T-helper 17 cell (primary cell): Measurements from ENCODE around the gene NDNF. TPM values are rescaled to one million over a fixed set of nuclear protein-coding genes. Genes with fewer than 3 reads are reported as not detected.

Experiments
- ATAC-seq: fragments of 150-1000 bp; cut with Tn5 transposase; 2 replicates; pipeline ENCODE4 v1.10.0; 2021; ENCODE audit warnings: mild to moderate bottlenecking, moderate library complexity
- DNase-seq, 3 donors: peaks; one replicate each; pipeline versions ENCODE4 v3.0.0 to v3.0.0-alpha.2; 2020 to 2021
- H3K9me3 ChIP-seq: one replicate; pipeline ENCODE4 v1.7.0; 2013; ENCODE audit warnings: low read length, mild to moderate bottlenecking; ENCODE audit not compliant: control insufficient read depth, poor library complexity, severe bottlenecking
- H3K27ac Mint-ChIP-seq: one replicate; pipeline ENCODE4 v1.8.0; 2022; ENCODE audit warnings: mild to moderate bottlenecking, moderate library complexity, mixed read lengths
- H3K27me3 Mint-ChIP-seq: one replicate; pipeline ENCODE4 v1.8.0; 2022; ENCODE audit warnings: mixed read lengths
- H3K36me3 Mint-ChIP-seq: one replicate; pipeline ENCODE4 v1.8.0; 2022; ENCODE audit warnings: low read depth, mixed read lengths
- H3K4me1 Mint-ChIP-seq: one replicate; pipeline ENCODE4 v1.8.0; 2022; ENCODE audit warnings: mild to moderate bottlenecking, mixed read lengths
- H3K4me3 Mint-ChIP-seq: one replicate; pipeline ENCODE4 v1.8.0; 2022; ENCODE audit warnings: mild to moderate bottlenecking, moderate library complexity, mixed read lengths
- total RNA-seq, 4 donors: library from RNA in 2 of 4; stranded (reverse) in 2 of 4; gene quantifications; one replicate each; pipeline ENCODE4 v1.2.3 and lab custom pipeline; 2022 to 2026

The NDNF gene
- total RNA-seq, 2 donors from 2014 or later, result not detected

- no peak overlapping the region for H3K4me3 Mint-ChIP-seq
- H3K27me3 Mint-ChIP-seq, result no peaks in the 10 kb centered on the region
- no peaks in the 10 kb centered on the region for H3K36me3 Mint-ChIP-seq
- H3K27ac Mint-ChIP-seq, result no peak overlapping the region
- no peak for DNase-seq
- H3K4me1 Mint-ChIP-seq, result no peaks in the 10 kb centered on the region
- ATAC-seq, result no peak
- H3K9me3 ChIP-seq, result no peaks in the 10 kb centered on the region
Measured at GRCh38 chr4:121091941-121092340, 19.6 kb upstream of the NDNF start.

- no peak for ATAC-seq
- H3K4me3 Mint-ChIP-seq, result no peak overlapping the region
- H3K27me3 Mint-ChIP-seq, result peaks cover 11% of the 10 kb centered on the region
- DNase-seq, result no peak
- H3K27ac Mint-ChIP-seq, result no peak overlapping the region
- H3K4me1 Mint-ChIP-seq, result no peaks in the 10 kb centered on the region
- H3K36me3 Mint-ChIP-seq, result no peaks in the 10 kb centered on the region
- no peaks in the 10 kb centered on the region for H3K9me3 ChIP-seq
Measured at GRCh38 chr4:121088867-121089266, 16.5 kb upstream of the NDNF start.

- DNase-seq, result no peak
- H3K27ac Mint-ChIP-seq, result no peak overlapping the region
- ATAC-seq, result no peak
- no peak overlapping the region for H3K4me3 Mint-ChIP-seq
- peaks cover 6% of the 10 kb centered on the region for H3K36me3 Mint-ChIP-seq
- peaks cover 2% of the 10 kb centered on the region for H3K9me3 ChIP-seq
- H3K27me3 Mint-ChIP-seq, result peaks cover 17% of the 10 kb centered on the region
- no peaks in the 10 kb centered on the region for H3K4me1 Mint-ChIP-seq
Measured at GRCh38 chr4:121079376-121079775, 7.0 kb upstream of the NDNF start.

- H3K9me3 ChIP-seq, result peaks cover 2% of the 10 kb centered on the region
- H3K4me1 Mint-ChIP-seq, result peaks cover 7% of the 10 kb centered on the region
- H3K36me3 Mint-ChIP-seq, result peaks cover 6% of the 10 kb centered on the region
- ATAC-seq, result no peak
- H3K4me3 Mint-ChIP-seq, result no peak overlapping the region
- H3K27me3 Mint-ChIP-seq, result peaks cover 35% of the 10 kb centered on the region
- no peak for DNase-seq
- no peak overlapping the region for H3K27ac Mint-ChIP-seq
Measured at GRCh38 chr4:121077496-121077895, 5.2 kb upstream of the NDNF start.

GRCh38 chr4:121076416-121076815, 4.1 kb upstream of the NDNF start:
- ATAC-seq, result no peak

GRCh38 chr4:121073672-121074381, 1.5 kb upstream of the NDNF start:
- no peak overlapping the region for H3K27ac Mint-ChIP-seq
- no peak for ATAC-seq
- peaks cover 5% of the 10 kb centered on the region for H3K36me3 Mint-ChIP-seq
- H3K27me3 Mint-ChIP-seq, result peaks cover 59% of the 10 kb centered on the region
- peak overlapping the region; percentile 53 for H3K4me3 Mint-ChIP-seq
- no peaks in the 10 kb centered on the region for H3K9me3 ChIP-seq
- peaks cover 19% of the 10 kb centered on the region for H3K4me1 Mint-ChIP-seq
- no peak for DNase-seq

More at GRCh38 chr4:121076416-121076815, 4.1 kb upstream of the NDNF start:
- H3K9me3 ChIP-seq, result peaks cover 2% of the 10 kb centered on the region
- peaks cover 40% of the 10 kb centered on the region for H3K27me3 Mint-ChIP-seq
- H3K36me3 Mint-ChIP-seq, result peaks cover 5% of the 10 kb centered on the region
- no peak for DNase-seq
- peaks cover 13% of the 10 kb centered on the region for H3K4me1 Mint-ChIP-seq
- no peak overlapping the region for H3K27ac Mint-ChIP-seq
- H3K4me3 Mint-ChIP-seq, result no peak overlapping the region

- Mint-ChIP-seq H3K27me3 (peaks cover 65% of the 10 kb centered on the region), H3K4me3 (peak overlapping the region; percentile 92), H3K4me1 (peaks cover 19% of the 10 kb centered on the region), H3K27ac (no peak overlapping the region), H3K36me3 (peaks cover 5% of the 10 kb centered on the region)
- DNase-seq (no peak), ATAC-seq (no peak)
- no peaks in the 10 kb centered on the region for H3K9me3 ChIP-seq
Measured at GRCh38 chr4:121073004-121073435, 685 bp upstream of the NDNF start.

- peak overlapping the region; percentile 92 for H3K4me3 Mint-ChIP-seq
- H3K27me3 Mint-ChIP-seq, result peaks cover 65% of the 10 kb centered on the region
- H3K9me3 ChIP-seq, result no peaks in the 10 kb centered on the region
- peaks cover 5% of the 10 kb centered on the region for H3K36me3 Mint-ChIP-seq
- DNase-seq (no peak), ATAC-seq (no peak)
- H3K4me1 Mint-ChIP-seq, result peaks cover 19% of the 10 kb centered on the region
- no peak overlapping the region for H3K27ac Mint-ChIP-seq
Measured at GRCh38 chr4:121071640-121072223, 603 bp downstream of the NDNF start.

- Mint-ChIP-seq H3K27ac (no peak overlapping the region), H3K4me1 (peaks cover 19% of the 10 kb centered on the region), H3K27me3 (peaks cover 65% of the 10 kb centered on the region), H3K36me3 (peaks cover 5% of the 10 kb centered on the region), H3K4me3 (peak overlapping the region; percentile 92)
- H3K9me3 ChIP-seq, result no peaks in the 10 kb centered on the region
- ATAC-seq (peak; percentile 27), DNase-seq (no peak)
Measured at GRCh38 chr4:121070696-121071639, 1.4 kb downstream of the NDNF start.

- Mint-ChIP-seq H3K4me3 (peak overlapping the region; percentile 92), H3K27me3 (peaks cover 65% of the 10 kb centered on the region), H3K4me1 (peaks cover 19% of the 10 kb centered on the region), H3K27ac (no peak overlapping the region), H3K36me3 (peaks cover 5% of the 10 kb centered on the region)
- ATAC-seq (no peak), DNase-seq (no peak)
- no peaks in the 10 kb centered on the region for H3K9me3 ChIP-seq
Measured at GRCh38 chr4:121070274-121070673, 2.1 kb downstream of the NDNF start.

- Mint-ChIP-seq H3K27me3 (peaks cover 59% of the 10 kb centered on the region), H3K4me3 (no peak overlapping the region), H3K4me1 (peaks cover 19% of the 10 kb centered on the region), H3K27ac (no peak overlapping the region), H3K36me3 (peaks cover 3% of the 10 kb centered on the region)
- DNase-seq (no peak), ATAC-seq (no peak)
- H3K9me3 ChIP-seq, result no peaks in the 10 kb centered on the region
Measured at GRCh38 chr4:121069430-121069829, 2.9 kb downstream of the NDNF start.

GRCh38 chr4:121064482-121064881, 7.9 kb downstream of the NDNF start:
- Mint-ChIP-seq H3K36me3 (no peaks in the 10 kb centered on the region), H3K27ac (no peak overlapping the region), H3K4me3 (no peak overlapping the region), H3K27me3 (peaks cover 37% of the 10 kb centered on the region), H3K4me1 (peaks cover 2% of the 10 kb centered on the region)
- H3K9me3 ChIP-seq, result no peaks in the 10 kb centered on the region
- no peak for DNase-seq
- no peak for ATAC-seq

GRCh38 chr4:121062521-121062920, 9.8 kb downstream of the NDNF start:
- H3K36me3 Mint-ChIP-seq, result no peaks in the 10 kb centered on the region
- ATAC-seq, result no peak
- DNase-seq, result no peak
- no peaks in the 10 kb centered on the region for H3K9me3 ChIP-seq
- peaks cover 35% of the 10 kb centered on the region for H3K27me3 Mint-ChIP-seq
- peaks cover 2% of the 10 kb centered on the region for H3K4me1 Mint-ChIP-seq
- no peak overlapping the region for H3K27ac Mint-ChIP-seq
- no peak overlapping the region for H3K4me3 Mint-ChIP-seq
